GM10847 (cell line): ENCODE results near the gene PIM2.
A peak's percentile ranks its signal among the peaks of the same experiment; 100 is the strongest.

Experiments
- POLR2A ChIP-seq: IDR thresholded peaks from 2 replicates; pipeline ENCODE4 v1.6.1; 2011; ENCODE audit not compliant: insufficient read length; ENCODE audit errors: extremely low read depth

PIM2 gene

GRCh38 chrX:48918301-48918642 is 552 bp downstream of the PIM2 start:
- TF ChIP-seq POLR2A, result no peak

- TF ChIP-seq POLR2A, result no peak
These were observed 1.5 kb downstream of the PIM2 start for GRCh38 chrX:48917139-48918001.

- peak; percentile 37 for TF ChIP-seq POLR2A
These were observed 4.0 kb downstream of the PIM2 start for GRCh38 chrX:48914593-48915493.

- no peak for TF ChIP-seq POLR2A
These were observed 5.0 kb downstream of the PIM2 start for GRCh38 chrX:48913605-48914366.

GRCh38 chrX:48911412-48912182 is 7.2 kb downstream of the PIM2 start, which contains the start of gene SLC35A2:
Gene SLC35A2, minus strand, starts transcription at chrX:48911646. Its CDS starts 10 bp downstream, at chrX:48911636.
- TF ChIP-seq POLR2A, result peak; percentile 50

- TF ChIP-seq POLR2A, result no peak
These were observed 7.9 kb downstream of the PIM2 start for GRCh38 chrX:48910926-48911411.

- no peak for TF ChIP-seq POLR2A
These were observed 9.0 kb downstream of the PIM2 start for GRCh38 chrX:48909703-48910294.

GRCh38 chrX:48908600-48908999 is 10.2 kb downstream of the PIM2 start:
- TF ChIP-seq POLR2A, result no peak

- no peak for TF ChIP-seq POLR2A
These were observed 13.6 kb downstream of the PIM2 start for GRCh38 chrX:48905090-48905790.

GRCh38 chrX:48904626-48905025 is 14.2 kb downstream of the PIM2 start:
- no peak for TF ChIP-seq POLR2A

- TF ChIP-seq POLR2A, result no peak
These were observed 14.6 kb downstream of the PIM2 start for GRCh38 chrX:48904180-48904579.

GRCh38 chrX:48903290-48903689 is 15.5 kb downstream of the PIM2 start:
- TF ChIP-seq POLR2A, result no peak

GRCh38 chrX:48902776-48903175 is 16.0 kb downstream of the PIM2 start:
- TF ChIP-seq POLR2A, result no peak
